GM12878 (cell line): ENCODE results near the gene NAP1L2. TPM values are rescaled to one million over a fixed set of nuclear protein-coding genes. Genes with fewer than 3 reads are reported as not detected.

ENCODE experiments used
- ATAC-seq: fragments of 200-7000 bp; cut with Tn5 transposase; 3 replicates; pipeline ENCODE4 v1.9.1; 2020; ENCODE audit warnings: mild to moderate bottlenecking, moderate library complexity
- BruUV-seq: library from RNA; stranded (reverse); fragments of 400-500 nt; replicated peaks from 2 replicates; lab custom pipeline; 2021; lab: Mats Ljungman, UMichigan
- CTCF ChIA-PET: fragments of 300-600 bp; sonication (Branson Sonifier 250); formaldehyde crosslinking; extraction: SDS; loops from one replicate; lab custom pipeline; 2021; ENCODE audit warnings: inconsistent platforms; lab: Yijun Ruan, JAX
- POLR2A ChIA-PET: fragments of 350-600 bp; formaldehyde crosslinking; extraction: SDS; loops from one replicate; lab custom pipeline; 2021; ENCODE audit warnings: inconsistent platforms; lab: Charles Lee
- RAD21 ChIA-PET: fragments of 300-600 bp; sonication (Branson Sonifier 250); formaldehyde crosslinking; loops from one replicate; lab custom pipeline; 2023; ENCODE audit warnings: antibody characterized with exemption; ENCODE audit not compliant: unreplicated experiment; lab: Charles Lee
- SMC1A ChIA-PET: fragments of 300-600 bp; sonication (Branson Sonifier 250); formaldehyde crosslinking; loops from one replicate; lab custom pipeline; 2023; ENCODE audit not compliant: unreplicated experiment, uncharacterized antibody; lab: Charles Lee
- DNase-seq: peaks from one replicate; pipeline ENCODE4 v3.0.0-alpha.2; 2011; ENCODE audit warnings: low read depth, low spot score
- FAIRE-seq: peaks from 3 replicates; lab custom pipeline; 2011; peaks lifted over from hg19 to GRCh38; lab: Jason Lieb, UNC
- H2AFZ ChIP-seq: 2 replicates; pipeline ENCODE4 v1.6.0; 2011; ENCODE audit warnings: low read depth, low read length, control low read depth; ENCODE audit not compliant: control insufficient read depth
- H3K27ac ChIP-seq: 2 replicates; pipeline ENCODE4 v1.5.1; 2011; ENCODE audit warnings: control low read depth; ENCODE audit not compliant: control insufficient read depth, insufficient read depth
- H3K27me3 ChIP-seq, 2 experiments: replicated peaks in 1 of 2; 2 replicates each; pipeline versions ENCODE4 v1.6.0 to v1.6.1; 2011; ENCODE audit warnings: low read length in 1 of 2; ENCODE audit not compliant: control insufficient read depth in 2 of 2, insufficient read depth in 2 of 2
- H3K36me3 ChIP-seq, 2 experiments: 2 replicates each; pipeline ENCODE4 v1.5.1; 2011; ENCODE audit warnings: low read length in 1 of 2; ENCODE audit not compliant: control insufficient read depth in 2 of 2, insufficient read depth in 2 of 2
- H3K4me1 ChIP-seq: 2 replicates; pipeline ENCODE4 v1.6.1; 2011; ENCODE audit warnings: mild to moderate bottlenecking, low read length, moderate library complexity, mixed read lengths; ENCODE audit not compliant: control insufficient read depth, insufficient read depth
- H3K4me2 ChIP-seq: 2 replicates; pipeline ENCODE4 v1.6.0; 2011; ENCODE audit warnings: control low read depth; ENCODE audit not compliant: control insufficient read depth, insufficient read depth
- H3K4me3 ChIP-seq: fragments of 200-600 bp; sonication (generic); 2 replicates; pipeline ENCODE4 v1.5.1; 2016
- H3K79me2 ChIP-seq: 2 replicates; pipeline ENCODE4 v1.6.0; 2011; ENCODE audit warnings: low read length; ENCODE audit not compliant: control insufficient read depth, insufficient read depth
- H3K9ac ChIP-seq: 2 replicates; pipeline ENCODE4 v1.8.0; 2011; ENCODE audit warnings: low read length, control low read depth, mixed read lengths; ENCODE audit not compliant: control insufficient read depth, insufficient read depth
- H3K9me3 ChIP-seq: replicated peaks from 3 replicates; pipeline ENCODE4 v1.5.1; 2011; ENCODE audit warnings: mild to moderate bottlenecking, low read length; ENCODE audit not compliant: control insufficient read depth, insufficient read depth
- H4K20me1 ChIP-seq: 2 replicates; pipeline ENCODE4 v1.6.0; 2011; ENCODE audit not compliant: control insufficient read depth, insufficient read depth
- CHD4 ChIP-seq: fragments of 200-600 bp; sonication (generic); IDR thresholded peaks from 2 replicates; pipeline ENCODE4 v1.6.1; 2016; ENCODE audit warnings: mild to moderate bottlenecking
- FOXK2 ChIP-seq: fragments of 450-650 bp; IDR thresholded peaks from 2 replicates; pipeline ENCODE4 v1.6.1; 2017; ENCODE audit warnings: mild to moderate bottlenecking, moderate library complexity
- IKZF1 ChIP-seq: fragments of 450-650 bp; conservative IDR thresholded peaks from 2 replicates; pipeline ENCODE4 v1.6.1; 2017; ENCODE audit warnings: antibody characterized with exemption, mild to moderate bottlenecking
- IRF4 ChIP-seq: IDR thresholded peaks from 2 replicates; pipeline ENCODE4 v1.6.1; 2011; ENCODE audit warnings: low read depth, low read length
- MXI1 ChIP-seq: fragments of 150-350 bp; IDR thresholded peaks from 2 replicates; pipeline ENCODE4 v1.6.1; 2011; ENCODE audit warnings: low read depth, mild to moderate bottlenecking, inconsistent platforms, low read length, improper control_type of control experiment
- NBN ChIP-seq: fragments of 450-650 bp; IDR thresholded peaks from 2 replicates; pipeline ENCODE4 v1.6.1; 2016
- NFXL1 ChIP-seq: fragments of 450-650 bp; IDR thresholded peaks from 2 replicates; pipeline ENCODE4 v1.6.1; 2017; ENCODE audit warnings: antibody characterized with exemption, mild to moderate bottlenecking, borderline replicate concordance
- NR2C1 ChIP-seq: fragments of 450-650 bp; IDR thresholded peaks from 2 replicates; pipeline ENCODE4 v1.6.1; 2017; ENCODE audit warnings: antibody characterized with exemption, mild to moderate bottlenecking, moderate library complexity
- RAD21 ChIP-seq: IDR thresholded peaks from 2 replicates; pipeline ENCODE4 v1.6.1; 2011; ENCODE audit warnings: mild to moderate bottlenecking, low read depth, low read length, moderate library complexity; ENCODE audit not compliant: insufficient read depth
- SMAD1 ChIP-seq: fragments of 450-650 bp; IDR thresholded peaks from 2 replicates; pipeline ENCODE4 v1.6.1; 2018; ENCODE audit warnings: mild to moderate bottlenecking, low read depth; ENCODE audit not compliant: partially characterized antibody
- SREBF2 ChIP-seq: IDR thresholded peaks from 2 replicates; pipeline ENCODE4 v1.6.1; 2012; ENCODE audit warnings: mild to moderate bottlenecking, low read length
- WRNIP1 ChIP-seq: IDR thresholded peaks from 2 replicates; pipeline ENCODE4 v1.6.1; 2011; ENCODE audit warnings: low read depth, low read length, improper control_type of control experiment, borderline replicate concordance
- WGBS: methylation state at CpG from one replicate; pipeline ENCODE4 v1.1.6; 2016; ENCODE audit warnings: low lambda C conversion rate; ENCODE audit not compliant: insufficient replicate concordance, insufficient coverage; ENCODE audit errors: missing lambda C conversion rate; 5-methylcytosine and 5-hydroxymethylcytosine counted together
- in situ Hi-C: fragments of 300-500 bp; cut with MboI; formaldehyde crosslinking; loops from 9 replicates; pipeline ENCODE4 v1.14.3; 2018; ENCODE audit warnings: mixed read lengths
- intact Hi-C: fragments of 100-400 bp; cut with micrococcal nuclease; formaldehyde crosslinking; loops from one replicate; pipeline ENCODE4 v1.14.2; 2022; ENCODE audit not compliant: unreplicated experiment
- polyA plus RNA-seq, 11 experiments: library from polyadenylated mRNA; depleted of rRNA in 4 of 11; unstranded in 6 of 11; stranded (reverse) in 5 of 11; fragments of >200 nt; fragmentation: Nextera tagmentation in 4 of 11; fragmentation: Illumina TruSeq in 1 of 11; extraction: Ambion mirVana in 4 of 11; extraction: Trizol in 1 of 11; gene quantifications; 1 replicate in 1 of 11; 2 replicates in 10 of 11; pipeline versions ENCODE4 v1.2.1 to v1.2.3, GENCODE V29; 2011 to 2016; ENCODE audit warnings: inconsistent platforms in 2 of 11, missing spikeins in 2 of 11, low read depth in 1 of 11
- total RNA-seq, 4 experiments: library from RNA; depleted of rRNA in 3 of 4; stranded (reverse); fragments of >200 nt in 3 of 4; fragmentation: Illumina TruSeq in 1 of 4; extraction: Trizol in 1 of 4; gene quantifications; 2 replicates each; pipeline versions ENCODE4 v1.2.1 to v1.2.3, GENCODE V29; 2013 to 2021
- TF ChIP-seq, protein P1 (sequence below), 3 experiments: IDR thresholded peaks in 2 of 3; conservative IDR thresholded peaks in 1 of 3; 2 replicates each; pipeline ENCODE4 v1.5.1; 2011; ENCODE audit warnings: low read depth in 3 of 3, low read length in 3 of 3, mild to moderate bottlenecking in 3 of 3, control low read depth in 2 of 3, moderate library complexity in 2 of 3, inconsistent platforms in 1 of 3, mixed read lengths in 1 of 3; ENCODE audit not compliant: control insufficient read depth in 2 of 3, insufficient read depth in 1 of 3; ENCODE audit errors: extremely low read depth in 1 of 3
- TF ChIP-seq, protein P2 (sequence below): fragments of 150-350 bp; IDR thresholded peaks from 2 replicates; pipeline ENCODE4 v1.6.1; 2016; ENCODE audit warnings: low read depth, low read length

The NAP1L2 gene
- total and polyA plus RNA-seq, 10 of the 15 experiments (the other 5 are each of a cell fraction or from before 2014, with no cell fraction given) = 0.05 to 4.9 (median 3.4) TPM

DNA sequence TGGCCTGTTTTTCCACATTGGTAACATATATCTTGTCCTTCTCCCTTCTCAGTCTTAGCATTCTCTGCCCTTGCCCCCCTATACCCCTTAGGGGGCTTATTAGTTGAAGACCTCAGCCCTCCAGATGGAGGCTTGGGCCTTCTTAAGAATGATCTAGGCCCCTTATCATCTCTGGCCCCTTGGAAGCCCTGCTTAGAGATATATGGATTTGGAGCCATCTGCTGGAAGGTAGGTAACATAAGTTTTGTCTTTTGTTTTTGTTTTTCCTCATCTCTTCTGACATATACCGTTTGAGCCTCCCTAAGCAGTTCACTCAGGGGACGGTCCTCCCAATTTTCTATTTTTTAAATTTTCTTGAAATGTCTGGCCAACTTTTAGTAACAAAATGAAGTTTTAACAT lies 48.3 kb upstream of the NAP1L2 start:
- ATAC-seq = no peak; the same call in 2 of the 3 replicates
- H3K27me3 ChIP-seq = no peaks in the 10 kb centered on the region
- H3K4me1 ChIP-seq = no peaks in the 10 kb centered on the region
- no peak for DNase-seq
- intact Hi-C loops (no loop called here), in situ Hi-C loops (loop anchor here (25.0 kb wide), 1 partner anchor 1026 kb away; the partner anchor contains the start of gene ERCC6L)
- no peak overlapping the region for H3K27ac ChIP-seq
- H3K79me2 ChIP-seq = no peaks in the 10 kb centered on the region
- H4K20me1 ChIP-seq = no peaks in the 10 kb centered on the region
- no peak overlapping the region for H3K9ac ChIP-seq
- no peak overlapping the region for H2AFZ ChIP-seq
- no peaks in the 10 kb centered on the region for H3K36me3 ChIP-seq
- ChIA-PET POLR2A (no interaction called here), SMC1A (no interaction called here), RAD21 (no interaction called here), CTCF (no interaction called here)
- no peak overlapping the region for H3K4me3 ChIP-seq
- no peaks in the 10 kb centered on the region for H3K9me3 ChIP-seq
- no TSS peak for BruUV-seq
- 0% methylated on average over 2 of the region's 2 CpGs for WGBS
- no peak overlapping the region for H3K4me2 ChIP-seq
- FAIRE-seq = no peak
- TF ChIP-seq RAD21 (peak; percentile 51; the same call in 1 of the 2 replicates), NR2C1 (no peak), IRF4 (no peak)
- TF ChIP-seq, protein P1, sequence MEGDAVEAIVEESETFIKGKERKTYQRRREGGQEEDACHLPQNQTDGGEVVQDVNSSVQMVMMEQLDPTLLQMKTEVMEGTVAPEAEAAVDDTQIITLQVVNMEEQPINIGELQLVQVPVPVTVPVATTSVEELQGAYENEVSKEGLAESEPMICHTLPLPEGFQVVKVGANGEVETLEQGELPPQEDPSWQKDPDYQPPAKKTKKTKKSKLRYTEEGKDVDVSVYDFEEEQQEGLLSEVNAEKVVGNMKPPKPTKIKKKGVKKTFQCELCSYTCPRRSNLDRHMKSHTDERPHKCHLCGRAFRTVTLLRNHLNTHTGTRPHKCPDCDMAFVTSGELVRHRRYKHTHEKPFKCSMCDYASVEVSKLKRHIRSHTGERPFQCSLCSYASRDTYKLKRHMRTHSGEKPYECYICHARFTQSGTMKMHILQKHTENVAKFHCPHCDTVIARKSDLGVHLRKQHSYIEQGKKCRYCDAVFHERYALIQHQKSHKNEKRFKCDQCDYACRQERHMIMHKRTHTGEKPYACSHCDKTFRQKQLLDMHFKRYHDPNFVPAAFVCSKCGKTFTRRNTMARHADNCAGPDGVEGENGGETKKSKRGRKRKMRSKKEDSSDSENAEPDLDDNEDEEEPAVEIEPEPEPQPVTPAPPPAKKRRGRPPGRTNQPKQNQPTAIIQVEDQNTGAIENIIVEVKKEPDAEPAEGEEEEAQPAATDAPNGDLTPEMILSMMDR (IDR thresholded peaks at IDR 0.05 in 2 of 3, conservative IDR thresholded peaks at IDR 0.05 in 1 of 3; ENCODE audit: control insufficient read depth in 2 of 3, extremely low read depth in 1 of 3, insufficient read depth in 1 of 3, low read depth in 3 of 3, low read length in 3 of 3) = peak; percentile 7 to 16 (median 14); a peak in 2 of 6 replicates

DNA sequence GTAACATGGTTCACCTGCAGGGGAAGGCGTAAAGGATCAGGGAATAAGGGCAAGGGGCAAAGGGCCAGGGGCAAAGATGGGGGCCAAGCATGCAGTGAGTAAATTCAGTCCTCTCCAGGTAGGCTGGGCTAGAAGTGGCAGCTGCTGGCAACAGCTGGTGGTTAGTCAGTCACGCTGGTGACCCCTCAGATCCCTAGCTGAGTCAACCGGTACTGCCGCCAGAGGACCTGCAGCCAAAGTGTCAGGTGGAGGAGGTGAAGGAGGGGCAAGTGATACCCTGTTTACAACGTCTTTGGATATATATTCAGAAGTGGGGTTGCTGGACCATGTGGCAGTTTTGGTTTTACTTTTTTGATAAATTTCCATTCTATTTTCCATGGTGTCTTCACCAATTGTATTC lies 24.6 kb upstream of the NAP1L2 start:
- in situ Hi-C loops = no loop called here
- intact Hi-C loops = no loop called here
- H3K9me3 ChIP-seq = no peaks in the 10 kb centered on the region
- no peaks in the 10 kb centered on the region for H3K79me2 ChIP-seq
- ChIA-PET RAD21 (no interaction called here), CTCF (no interaction called here), POLR2A (no interaction called here), SMC1A (no interaction called here)
- no peaks in the 10 kb centered on the region for H3K36me3 ChIP-seq
- DNase-seq (no peak), FAIRE-seq (no peak), ATAC-seq (no peak)
- no peak overlapping the region for H2AFZ ChIP-seq
- H3K4me1 ChIP-seq = no peaks in the 10 kb centered on the region
- H3K4me2 ChIP-seq = no peak overlapping the region
- no peaks in the 10 kb centered on the region for H3K27me3 ChIP-seq
- 31% methylated on average over 5 of the region's 5 CpGs for WGBS
- no peak overlapping the region for H3K9ac ChIP-seq
- no peak overlapping the region for H3K4me3 ChIP-seq
- no peaks in the 10 kb centered on the region for H4K20me1 ChIP-seq
- no peak overlapping the region for H3K27ac ChIP-seq
- no TSS peak for BruUV-seq
- TF ChIP-seq, protein P2, sequence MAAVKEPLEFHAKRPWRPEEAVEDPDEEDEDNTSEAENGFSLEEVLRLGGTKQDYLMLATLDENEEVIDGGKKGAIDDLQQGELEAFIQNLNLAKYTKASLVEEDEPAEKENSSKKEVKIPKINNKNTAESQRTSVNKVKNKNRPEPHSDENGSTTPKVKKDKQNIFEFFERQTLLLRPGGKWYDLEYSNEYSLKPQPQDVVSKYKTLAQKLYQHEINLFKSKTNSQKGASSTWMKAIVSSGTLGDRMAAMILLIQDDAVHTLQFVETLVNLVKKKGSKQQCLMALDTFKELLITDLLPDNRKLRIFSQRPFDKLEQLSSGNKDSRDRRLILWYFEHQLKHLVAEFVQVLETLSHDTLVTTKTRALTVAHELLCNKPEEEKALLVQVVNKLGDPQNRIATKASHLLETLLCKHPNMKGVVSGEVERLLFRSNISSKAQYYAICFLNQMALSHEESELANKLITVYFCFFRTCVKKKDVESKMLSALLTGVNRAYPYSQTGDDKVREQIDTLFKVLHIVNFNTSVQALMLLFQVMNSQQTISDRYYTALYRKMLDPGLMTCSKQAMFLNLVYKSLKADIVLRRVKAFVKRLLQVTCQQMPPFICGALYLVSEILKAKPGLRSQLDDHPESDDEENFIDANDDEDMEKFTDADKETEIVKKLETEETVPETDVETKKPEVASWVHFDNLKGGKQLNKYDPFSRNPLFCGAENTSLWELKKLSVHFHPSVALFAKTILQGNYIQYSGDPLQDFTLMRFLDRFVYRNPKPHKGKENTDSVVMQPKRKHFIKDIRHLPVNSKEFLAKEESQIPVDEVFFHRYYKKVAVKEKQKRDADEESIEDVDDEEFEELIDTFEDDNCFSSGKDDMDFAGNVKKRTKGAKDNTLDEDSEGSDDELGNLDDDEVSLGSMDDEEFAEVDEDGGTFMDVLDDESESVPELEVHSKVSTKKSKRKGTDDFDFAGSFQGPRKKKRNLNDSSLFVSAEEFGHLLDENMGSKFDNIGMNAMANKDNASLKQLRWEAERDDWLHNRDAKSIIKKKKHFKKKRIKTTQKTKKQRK = no peak
- no peak for TF ChIP-seq IKZF1
- TF ChIP-seq FOXK2 = no peak
- no peak for TF ChIP-seq CHD4
- TF ChIP-seq WRNIP1 = no peak
- no peak for TF ChIP-seq NR2C1
- no peak for TF ChIP-seq SMAD1
- no peak for TF ChIP-seq SREBF2
- no peak for TF ChIP-seq NBN
- no peak for TF ChIP-seq NFXL1
- no peak for TF ChIP-seq MXI1
